UCSD-AML1 (cell line): ENCODE measurements around the gene SNAI1.

ENCODE experiments used
- DNase-seq: peaks from one replicate; lab custom pipeline; 2025; ENCODE audit not compliant: unreplicated experiment; lab: John Stamatoyannopoulos, UW

Gene SNAI1

GRCh38 chr20:50032955-50033666, 50.3 kb downstream of the SNAI1 start:
- no peak for DNase-seq

- no peak for DNase-seq
Observed at GRCh38 chr20:50034567-50035180, 51.9 kb downstream of the SNAI1 start.

GRCh38 chr20:50036703-50037102, 53.9 kb downstream of the SNAI1 start:
- DNase-seq, result no peak

GRCh38 chr20:50037123-50037522, 54.3 kb downstream of the SNAI1 start:
- DNase-seq, result no peak

GRCh38 chr20:50037575-50037974, 54.8 kb downstream of the SNAI1 start:
- DNase-seq, result no peak

GRCh38 chr20:50038169-50038568, 55.4 kb downstream of the SNAI1 start:
- no peak for DNase-seq
